K562 (cell line): ENCODE data around the gene GP1BB. TPM values are rescaled to one million over a fixed set of nuclear protein-coding genes. Genes with fewer than 3 reads are reported as not detected.
A peak's percentile ranks its signal among the peaks of the same experiment; 100 is the strongest.

Experiments used
- ARNT ChIP-seq, 2 experiments: fragments of 450-650 bp; IDR thresholded peaks; 2 replicates each; pipeline ENCODE4 v1.6.1; 2016; ENCODE audit warnings: mild to moderate bottlenecking in 1 of 2
- BHLHE40 ChIP-seq: IDR thresholded peaks from 2 replicates; pipeline ENCODE4 v1.6.1; 2011; ENCODE audit warnings: low read length, improper control_type of control experiment
- ETV6 ChIP-seq, 3 experiments: fragments of 150-350 bp in 1 of 3; sonication (generic) in 1 of 3; formaldehyde crosslinking in 1 of 3; IDR thresholded peaks; 2 replicates each; pipeline versions ENCODE4 v1.6.1 to v1.8.0; 2014 to 2022; ENCODE audit warnings: borderline replicate concordance in 2 of 3, low read depth in 2 of 3, antibody characterized with exemption in 1 of 3, low read length in 1 of 3, mild to moderate bottlenecking in 1 of 3, missing genetic modification reagents in 1 of 3
- FOXJ3 ChIP-seq: sonication (generic); formaldehyde crosslinking; IDR thresholded peaks from 2 replicates; pipeline ENCODE4 v1.4.0; 2020; ENCODE audit warnings: mild to moderate bottlenecking, missing genetic modification reagents
- HNRNPLL ChIP-seq: fragments of 200-400 bp; formaldehyde crosslinking; IDR thresholded peaks from 2 replicates; pipeline ENCODE4 v1.6.1; 2017; ENCODE audit warnings: low read length, low read depth, mild to moderate bottlenecking; ENCODE audit not compliant: poor library complexity, severe bottlenecking
- NR4A1 ChIP-seq, 2 experiments: fragments of 250-450 bp in 1 of 2; fragments of 450-650 bp in 1 of 2; sonication (Bioruptor Pico) in 1 of 2; IDR thresholded peaks; 2 replicates each; pipeline versions ENCODE4 v1.4.0 to v1.6.1; 2016 to 2020; ENCODE audit warnings: mild to moderate bottlenecking in 2 of 2, missing compliant biosample characterization in 1 of 2, missing genetic modification characterization in 1 of 2, moderate library complexity in 1 of 2
- PTBP1 ChIP-seq: fragments of 200-400 bp; formaldehyde crosslinking; IDR thresholded peaks from 2 replicates; pipeline ENCODE4 v1.6.1; 2017; ENCODE audit warnings: low read depth, low read length
- RAD21 ChIP-seq, 2 experiments: fragments of 250-450 bp in 1 of 2; fragments of 450-650 bp in 1 of 2; sonication (Bioruptor Pico) in 1 of 2; formaldehyde crosslinking in 1 of 2; IDR thresholded peaks in 1 of 2; conservative IDR thresholded peaks in 1 of 2; 2 replicates each; pipeline versions ENCODE4 v1.4.0 to v1.8.0; 2020 to 2022; ENCODE audit warnings: mild to moderate bottlenecking in 2 of 2, moderate library complexity in 1 of 2
- RCOR1 ChIP-seq, 2 experiments: IDR thresholded peaks; 2 replicates each; pipeline ENCODE4 v1.6.1; 2012; ENCODE audit warnings: low read depth in 2 of 2, low read length in 2 of 2, borderline replicate concordance in 1 of 2, improper control_type of control experiment in 1 of 2
- SETDB1 ChIP-seq: IDR thresholded peaks from one replicate; pipeline ENCODE4 v1.6.1; 2012; ENCODE audit warnings: low read length, control low read depth, inconsistent platforms
- SMAD1 ChIP-seq: fragments of 150-350 bp; IDR thresholded peaks from 2 replicates; pipeline ENCODE4 v1.6.1; 2014; ENCODE audit warnings: low read length, low read depth; ENCODE audit not compliant: partially characterized antibody
- SMARCA5 ChIP-seq: fragments of 450-650 bp; IDR thresholded peaks from 2 replicates; pipeline ENCODE4 v1.6.1; 2016
- SMC3 ChIP-seq: conservative IDR thresholded peaks from 2 replicates; pipeline ENCODE4 v1.6.1; 2011; ENCODE audit warnings: low read depth, low read length, improper control_type of control experiment; ENCODE audit not compliant: insufficient read depth
- ZNF384 ChIP-seq: IDR thresholded peaks from 2 replicates; pipeline ENCODE4 v1.6.1; 2012; ENCODE audit warnings: low read depth, low read length, improper control_type of control experiment
- ZNF398 ChIP-seq: fragments of 250-450 bp; sonication (Bioruptor Pico); IDR thresholded peaks from 2 replicates; pipeline ENCODE4 v1.8.0; 2021; ENCODE audit warnings: moderate library complexity, mild to moderate bottlenecking, inconsistent platforms
- polyA plus RNA-seq, 8 experiments: library from polyadenylated mRNA; depleted of rRNA in 4 of 8; stranded (reverse) in 5 of 8; unstranded in 3 of 8; fragments of >200 nt; fragmentation: Nextera tagmentation in 2 of 8; fragmentation: Illumina TruSeq in 1 of 8; extraction: Ambion mirVana in 2 of 8; extraction: Trizol in 1 of 8; gene quantifications; 2 replicates each; pipeline versions ENCODE4 v1.2.1 to v1.2.3, GENCODE V29; 2011 to 2014; ENCODE audit warnings: inconsistent platforms in 1 of 8, missing spikeins in 1 of 8
- total RNA-seq, 7 experiments: library from RNA; depleted of rRNA in 6 of 7; stranded (reverse); fragments of >200 nt in 6 of 7; fragmentation: Illumina TruSeq in 2 of 7; extraction: Trizol in 2 of 7; gene quantifications; 2 replicates each; pipeline versions ENCODE4 v1.2.1 to v1.2.3, GENCODE V29; 2011 to 2021; ENCODE audit warnings: low replicate concordance in 1 of 7
- TF ChIP-seq, protein P1 (sequence below): fragments of 450-650 bp; IDR thresholded peaks from 2 replicates; pipeline ENCODE4 v1.6.1; 2016; ENCODE audit warnings: antibody characterized with exemption
- TF ChIP-seq, protein P2 (sequence below): sonication (generic); formaldehyde crosslinking; IDR thresholded peaks from 2 replicates; pipeline ENCODE4 v1.8.1; 2023; ENCODE audit warnings: mild to moderate bottlenecking, missing genetic modification reagents
- TF ChIP-seq, protein P3 (sequence below): fragments of 450-650 bp; IDR thresholded peaks from 2 replicates; pipeline ENCODE4 v1.6.1; 2016; ENCODE audit warnings: missing biosample characterization, missing genetic modification characterization

Gene GP1BB
- total and polyA plus RNA-seq, 9 of the 15 experiments (the other 6 are each of a cell fraction or from before 2014, with no cell fraction given) = 0.69 to 162 (median 2.8) TPM

- TF ChIP-seq SMARCA5 (0 out of 2 replicates have a peak, but pooled peaks have one; percentile 21), ZNF384 (peak; percentile 47; the same call in 1 of the 2 replicates), RCOR1 (IDR thresholded peaks at IDR 0.05; ENCODE audit: borderline replicate concordance in 1 of 2, low read depth in 2 of 2, low read length in 2 of 2) (peak; percentile 51 to 91), BHLHE40 (peak; percentile 86), SETDB1 (peak; percentile 41), ETV6 (IDR thresholded peaks at IDR 0.05; ENCODE audit: borderline replicate concordance in 1 of 2, low read depth in 2 of 2, low read length in 1 of 2) (peak in 1 of 2 experiments; percentile 35; a peak in 1 of 4 replicates), ETV6 (CRISPR knock-in tag; IDR thresholded peaks at IDR 0.05; ENCODE audit: borderline replicate concordance) (no peak), PTBP1 (peak; percentile 36), ZNF398 (CRISPR knock-in tag) (no peak), RAD21 (CRISPR knock-in tag; conservative IDR thresholded peaks at IDR 0.05 in 1 of 2, IDR thresholded peaks at IDR 0.05 in 1 of 2) (peak in 1 of 2 experiments; percentile 93; a peak in 2 of 4 replicates), SMC3 (peak; percentile 77), ARNT (IDR thresholded peaks at IDR 0.05) (no peak), FOXJ3 (no peak), HNRNPLL (peak; percentile 99), NR4A1 (CRISPR knock-in tag; IDR thresholded peaks at IDR 0.05) (no peak), NR4A1 (tag; IDR thresholded peaks at IDR 0.05) (peak; percentile 85), SMAD1 (peak; percentile 58)
- TF ChIP-seq, protein P1, sequence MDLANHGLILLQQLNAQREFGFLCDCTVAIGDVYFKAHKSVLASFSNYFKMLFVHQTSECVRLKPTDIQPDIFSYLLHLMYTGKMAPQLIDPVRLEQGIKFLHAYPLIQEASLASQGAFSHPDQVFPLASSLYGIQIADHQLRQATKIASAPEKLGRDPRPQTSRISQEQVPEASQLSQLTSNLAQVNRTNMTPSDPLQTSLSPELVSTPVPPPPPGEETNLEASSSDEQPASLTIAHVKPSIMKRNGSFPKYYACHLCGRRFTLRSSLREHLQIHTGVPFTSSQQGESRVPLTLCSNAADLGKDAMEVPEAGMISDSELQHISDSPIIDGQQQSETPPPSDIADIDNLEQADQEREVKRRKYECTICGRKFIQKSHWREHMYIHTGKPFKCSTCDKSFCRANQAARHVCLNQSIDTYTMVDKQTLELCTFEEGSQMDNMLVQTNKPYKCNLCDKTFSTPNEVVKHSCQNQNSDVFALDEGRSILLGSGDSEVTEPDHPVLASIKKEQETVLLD = 0 out of 2 replicates have a peak, but pooled peaks have one; percentile 1
- TF ChIP-seq, protein P2, sequence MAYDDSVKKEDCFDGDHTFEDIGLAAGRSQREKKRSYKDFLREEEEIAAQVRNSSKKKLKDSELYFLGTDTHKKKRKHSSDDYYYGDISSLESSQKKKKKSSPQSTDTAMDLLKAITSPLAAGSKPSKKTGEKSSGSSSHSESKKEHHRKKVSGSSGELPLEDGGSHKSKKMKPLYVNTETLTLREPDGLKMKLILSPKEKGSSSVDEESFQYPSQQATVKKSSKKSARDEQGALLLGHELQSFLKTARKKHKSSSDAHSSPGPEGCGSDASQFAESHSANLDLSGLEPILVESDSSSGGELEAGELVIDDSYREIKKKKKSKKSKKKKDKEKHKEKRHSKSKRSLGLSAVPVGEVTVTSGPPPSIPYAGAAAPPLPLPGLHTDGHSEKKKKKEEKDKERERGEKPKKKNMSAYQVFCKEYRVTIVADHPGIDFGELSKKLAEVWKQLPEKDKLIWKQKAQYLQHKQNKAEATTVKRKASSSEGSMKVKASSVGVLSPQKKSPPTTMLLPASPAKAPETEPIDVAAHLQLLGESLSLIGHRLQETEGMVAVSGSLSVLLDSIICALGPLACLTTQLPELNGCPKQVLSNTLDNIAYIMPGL (CRISPR knock-in tag) = peak; percentile 97
- TF ChIP-seq, protein P3, sequence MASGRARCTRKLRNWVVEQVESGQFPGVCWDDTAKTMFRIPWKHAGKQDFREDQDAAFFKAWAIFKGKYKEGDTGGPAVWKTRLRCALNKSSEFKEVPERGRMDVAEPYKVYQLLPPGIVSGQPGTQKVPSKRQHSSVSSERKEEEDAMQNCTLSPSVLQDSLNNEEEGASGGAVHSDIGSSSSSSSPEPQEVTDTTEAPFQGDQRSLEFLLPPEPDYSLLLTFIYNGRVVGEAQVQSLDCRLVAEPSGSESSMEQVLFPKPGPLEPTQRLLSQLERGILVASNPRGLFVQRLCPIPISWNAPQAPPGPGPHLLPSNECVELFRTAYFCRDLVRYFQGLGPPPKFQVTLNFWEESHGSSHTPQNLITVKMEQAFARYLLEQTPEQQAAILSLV = 0 out of 2 replicates have a peak, but pooled peaks have one; percentile 35
Observed at GRCh38 chr22:19723983-19724827, 866 bp downstream of the GP1BB start (continued).
